ENCODE data around the gene G6PC1.

G6PC1 gene

DNA sequence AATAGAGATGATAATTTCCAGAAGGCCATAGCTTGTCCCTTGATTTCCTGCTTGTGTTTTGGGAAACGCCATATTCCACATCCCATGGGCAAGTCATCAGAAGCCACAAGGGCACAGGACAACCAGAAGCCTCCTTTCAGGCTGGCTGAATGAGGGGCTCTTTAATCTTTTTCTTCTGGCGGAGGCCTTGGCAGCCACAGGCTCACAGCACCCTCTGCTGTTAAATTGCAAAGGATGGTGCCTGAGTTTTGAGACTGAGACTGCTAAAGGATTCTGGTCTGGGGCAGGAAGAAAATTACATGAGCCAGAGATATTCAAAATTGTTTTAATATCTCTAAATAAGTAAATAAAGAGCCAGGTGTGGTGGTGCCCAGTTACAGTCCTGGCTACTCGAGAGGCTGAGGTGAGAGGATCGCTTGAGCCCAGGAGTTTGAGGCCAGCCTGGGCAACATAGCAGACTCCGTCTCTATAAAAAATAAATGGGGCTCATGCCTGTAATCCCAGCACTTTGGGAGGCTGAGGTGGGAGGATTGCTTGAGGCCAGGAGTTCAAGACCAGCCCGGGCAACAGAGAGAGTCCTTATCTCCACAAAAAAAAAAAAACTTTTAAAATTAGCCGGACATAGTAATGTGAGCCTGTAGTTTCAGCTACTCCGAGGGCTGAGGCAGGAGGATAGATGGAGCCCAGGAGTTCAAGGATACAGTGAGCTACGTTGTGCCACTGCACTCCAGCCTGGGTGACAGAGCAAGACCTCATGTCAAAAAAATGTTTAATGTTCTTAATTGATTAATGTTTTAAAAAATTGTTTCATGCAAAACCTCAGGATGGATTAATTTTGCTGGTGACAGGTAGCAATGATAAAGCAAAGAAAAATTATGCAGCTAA, 37.4 kb downstream of the G6PC1 start:
- H3K27me3 ChIP-seq (ENCODE audit: control insufficient read depth, insufficient read depth, low read length), result no peaks in the 10 kb centered on the region
- H3K36me3 ChIP-seq (ENCODE audit: control insufficient read depth, insufficient read depth, low read length), result no peaks in the 10 kb centered on the region

DNA sequence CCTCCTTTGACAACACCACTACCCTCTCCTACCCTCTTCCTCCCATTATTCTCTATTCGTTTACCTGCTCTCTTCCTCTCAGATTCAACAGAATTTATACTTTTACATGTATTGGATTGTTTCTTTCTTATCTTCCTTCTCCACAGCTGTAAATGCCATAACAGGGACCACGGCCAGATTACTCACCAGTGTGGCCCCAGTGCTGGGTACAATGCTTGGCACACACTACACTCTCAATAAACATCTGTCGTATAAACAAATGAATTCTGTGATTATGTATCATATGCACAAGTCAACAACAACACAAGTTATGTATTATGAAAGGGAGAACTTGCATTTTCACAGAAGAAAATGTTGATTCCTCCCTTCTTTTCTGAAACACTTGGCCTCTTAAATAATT, 43.6 kb downstream of the G6PC1 start:
- Histone ChIP-seq H3K4me3 (ENCODE audit: low read length) (no peak overlapping the region), H3K27me3 (ENCODE audit: control insufficient read depth, insufficient read depth, low read length) (no peaks in the 10 kb centered on the region), H3K36me3 (ENCODE audit: control insufficient read depth, insufficient read depth, low read length) (no peaks in the 10 kb centered on the region), H3K4me1 (ENCODE audit: control insufficient read depth, insufficient read depth, low read length) (no peaks in the 10 kb centered on the region), H3K9ac (ENCODE audit: low read length) (no peak overlapping the region), H3K27ac (ENCODE audit: low read depth, low read length) (no peak overlapping the region)

More for the DNA sequence above, 37.4 kb downstream of the G6PC1 start:
- Histone ChIP-seq H3K27ac (ENCODE audit: low read depth, low read length) (no peak overlapping the region), H3K4me3 (ENCODE audit: low read length) (no peak overlapping the region), H3K4me1 (ENCODE audit: control insufficient read depth, insufficient read depth, low read length) (no peaks in the 10 kb centered on the region), H3K9ac (ENCODE audit: low read length) (no peak overlapping the region)

DNA sequence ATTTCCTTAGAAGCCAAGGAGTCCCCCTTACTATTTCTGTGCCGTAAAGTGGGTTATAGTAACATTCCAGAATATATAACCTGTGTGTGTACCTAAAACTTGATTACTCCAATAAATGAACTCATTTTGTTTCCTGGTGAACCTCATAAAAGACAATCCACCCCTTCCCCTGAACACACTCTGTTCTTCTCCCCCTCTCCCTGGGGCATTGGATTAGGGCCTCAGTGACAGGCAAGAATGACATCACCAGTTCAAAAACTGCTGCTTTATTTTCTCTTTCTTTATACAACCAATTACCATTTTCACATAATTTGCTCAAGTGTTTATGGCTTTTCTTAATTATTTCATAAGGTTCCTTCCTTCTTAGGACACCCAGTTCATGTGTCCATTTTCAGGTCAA, 46.2 kb downstream of the G6PC1 start:
- Histone ChIP-seq H3K9ac (ENCODE audit: low read length) (no peak overlapping the region), H3K27me3 (ENCODE audit: control insufficient read depth, insufficient read depth, low read length) (no peaks in the 10 kb centered on the region), H3K36me3 (ENCODE audit: control insufficient read depth, insufficient read depth, low read length) (peaks cover under 1% of the 10 kb centered on the region), H3K4me3 (ENCODE audit: low read length) (no peak overlapping the region), H3K4me1 (ENCODE audit: control insufficient read depth, insufficient read depth, low read length) (no peaks in the 10 kb centered on the region), H3K27ac (ENCODE audit: low read depth, low read length) (no peak overlapping the region)

DNA sequence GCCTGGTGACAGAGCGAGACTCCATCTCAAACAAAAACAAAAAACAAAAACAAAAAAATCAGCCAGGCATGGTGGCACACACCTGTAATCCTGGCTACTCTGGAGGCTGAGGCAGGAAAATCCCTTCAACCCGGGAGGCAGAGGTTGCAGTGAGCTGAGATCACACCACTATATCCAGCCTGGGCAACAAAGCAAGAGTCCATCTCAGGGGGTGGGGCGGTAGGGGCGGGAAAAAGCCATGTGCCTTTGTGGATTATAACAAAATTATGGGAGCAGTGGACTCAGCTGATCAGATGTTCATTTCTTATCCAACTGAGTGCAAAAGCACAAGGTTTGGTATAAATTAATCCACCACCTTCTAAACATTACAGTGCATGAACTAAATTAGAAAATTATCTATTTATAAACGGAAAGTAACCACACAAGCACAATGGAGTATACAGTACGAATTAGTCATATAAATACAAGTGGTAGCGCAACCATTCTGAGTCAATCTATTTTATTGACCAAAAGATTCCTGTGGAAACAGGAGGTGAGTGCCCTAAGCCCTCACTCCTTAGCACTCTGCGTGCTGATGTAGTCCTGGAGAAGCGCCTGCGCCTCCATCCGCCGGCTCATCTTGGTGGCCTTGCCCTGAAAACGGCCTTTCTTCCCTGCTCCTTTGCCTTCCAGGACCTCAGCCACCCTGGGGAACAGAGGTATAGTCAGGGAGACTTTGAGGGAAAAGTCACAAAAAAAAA, 49.6 kb downstream of the G6PC1 start:
- peaks cover 11% of the 10 kb centered on the region for H3K36me3 ChIP-seq (ENCODE audit: control insufficient read depth, insufficient read depth, low read length)
- no peaks in the 10 kb centered on the region for H3K27me3 ChIP-seq (ENCODE audit: control insufficient read depth, insufficient read depth, low read length)

More for the DNA sequence above, 49.6 kb downstream of the G6PC1 start:
- Histone ChIP-seq H3K27ac (ENCODE audit: low read depth, low read length) (no peak overlapping the region), H3K9ac (ENCODE audit: low read length) (no peak overlapping the region), H3K4me1 (ENCODE audit: control insufficient read depth, insufficient read depth, low read length) (no peaks in the 10 kb centered on the region), H3K4me3 (ENCODE audit: low read length) (no peak overlapping the region)
